OCI-LY1 (cell line): ENCODE data around the gene SLC19A2.

Experiments
- EZH2 ChIP-seq: fragments of 200-600 bp; sonication (generic), shearing (Covaris generic); IDR thresholded peaks from 2 replicates; pipeline ENCODE4 v1.8.0; 2017; ENCODE audit warnings: borderline replicate concordance, mixed run types, mild to moderate bottlenecking, antibody characterized with exemption, low read length, moderate library complexity, mixed read lengths
- TF ChIP-seq, protein P1 (sequence below): fragments of 200-600 bp; sonication (generic), shearing (Covaris generic); IDR thresholded peaks from 2 replicates; pipeline ENCODE4 v1.5.1; 2017; ENCODE audit warnings: mild to moderate bottlenecking, antibody characterized with exemption, low read length, moderate library complexity, mixed read lengths

DNA sequence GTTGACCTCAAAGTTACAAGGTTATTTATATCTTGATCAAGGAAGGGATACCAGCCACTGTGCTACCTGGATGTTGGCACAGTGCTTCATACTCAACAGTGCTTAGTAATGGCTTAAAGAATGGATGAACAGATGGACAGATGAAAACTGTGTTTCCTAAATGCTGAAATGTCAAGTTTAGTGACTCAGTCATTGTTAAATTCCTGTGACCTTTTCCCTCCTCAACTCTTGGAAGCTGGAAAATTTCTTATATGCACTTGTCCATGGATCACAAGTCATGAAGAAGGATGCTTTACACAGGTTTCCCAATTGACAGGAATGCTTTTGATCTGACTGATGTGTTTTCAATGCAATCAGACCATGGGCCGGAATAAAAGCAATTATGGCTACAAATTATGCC, 39.6 kb upstream of the SLC19A2 start:
- TF ChIP-seq, protein P1, sequence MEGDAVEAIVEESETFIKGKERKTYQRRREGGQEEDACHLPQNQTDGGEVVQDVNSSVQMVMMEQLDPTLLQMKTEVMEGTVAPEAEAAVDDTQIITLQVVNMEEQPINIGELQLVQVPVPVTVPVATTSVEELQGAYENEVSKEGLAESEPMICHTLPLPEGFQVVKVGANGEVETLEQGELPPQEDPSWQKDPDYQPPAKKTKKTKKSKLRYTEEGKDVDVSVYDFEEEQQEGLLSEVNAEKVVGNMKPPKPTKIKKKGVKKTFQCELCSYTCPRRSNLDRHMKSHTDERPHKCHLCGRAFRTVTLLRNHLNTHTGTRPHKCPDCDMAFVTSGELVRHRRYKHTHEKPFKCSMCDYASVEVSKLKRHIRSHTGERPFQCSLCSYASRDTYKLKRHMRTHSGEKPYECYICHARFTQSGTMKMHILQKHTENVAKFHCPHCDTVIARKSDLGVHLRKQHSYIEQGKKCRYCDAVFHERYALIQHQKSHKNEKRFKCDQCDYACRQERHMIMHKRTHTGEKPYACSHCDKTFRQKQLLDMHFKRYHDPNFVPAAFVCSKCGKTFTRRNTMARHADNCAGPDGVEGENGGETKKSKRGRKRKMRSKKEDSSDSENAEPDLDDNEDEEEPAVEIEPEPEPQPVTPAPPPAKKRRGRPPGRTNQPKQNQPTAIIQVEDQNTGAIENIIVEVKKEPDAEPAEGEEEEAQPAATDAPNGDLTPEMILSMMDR = no peak
- TF ChIP-seq EZH2 = no peak
